GM21717 (cell line): ENCODE data around the gene CCDC152.
A peak's percentile ranks its signal among the peaks of the same experiment; 100 is the strongest.
"Not testable (repeated sequence)": the region's sequence is repeated elsewhere in the genome, so short reads cannot be mapped to it uniquely, and the experiment has no call there.

ENCODE experiments used
- ATAC-seq: cut with Tn5 transposase; IDR thresholded peaks from one replicate; pipeline ENCODE4 v1.9.1; 2021; ENCODE audit warnings: mild to moderate bottlenecking, moderate library complexity; ENCODE audit not compliant: unreplicated experiment

Gene CCDC152, protein sequence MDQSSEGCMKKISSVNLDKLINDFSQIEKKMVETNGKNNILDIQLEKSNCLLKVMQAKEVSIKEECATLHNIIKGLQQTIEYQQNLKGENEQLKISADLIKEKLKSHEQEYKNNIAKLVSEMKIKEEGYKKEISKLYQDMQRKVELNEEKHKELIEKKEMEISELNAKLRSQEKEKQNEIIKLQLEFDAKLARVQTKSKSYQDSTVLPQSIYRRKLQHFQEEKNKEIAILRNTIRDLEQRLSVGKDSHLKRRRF

DNA sequence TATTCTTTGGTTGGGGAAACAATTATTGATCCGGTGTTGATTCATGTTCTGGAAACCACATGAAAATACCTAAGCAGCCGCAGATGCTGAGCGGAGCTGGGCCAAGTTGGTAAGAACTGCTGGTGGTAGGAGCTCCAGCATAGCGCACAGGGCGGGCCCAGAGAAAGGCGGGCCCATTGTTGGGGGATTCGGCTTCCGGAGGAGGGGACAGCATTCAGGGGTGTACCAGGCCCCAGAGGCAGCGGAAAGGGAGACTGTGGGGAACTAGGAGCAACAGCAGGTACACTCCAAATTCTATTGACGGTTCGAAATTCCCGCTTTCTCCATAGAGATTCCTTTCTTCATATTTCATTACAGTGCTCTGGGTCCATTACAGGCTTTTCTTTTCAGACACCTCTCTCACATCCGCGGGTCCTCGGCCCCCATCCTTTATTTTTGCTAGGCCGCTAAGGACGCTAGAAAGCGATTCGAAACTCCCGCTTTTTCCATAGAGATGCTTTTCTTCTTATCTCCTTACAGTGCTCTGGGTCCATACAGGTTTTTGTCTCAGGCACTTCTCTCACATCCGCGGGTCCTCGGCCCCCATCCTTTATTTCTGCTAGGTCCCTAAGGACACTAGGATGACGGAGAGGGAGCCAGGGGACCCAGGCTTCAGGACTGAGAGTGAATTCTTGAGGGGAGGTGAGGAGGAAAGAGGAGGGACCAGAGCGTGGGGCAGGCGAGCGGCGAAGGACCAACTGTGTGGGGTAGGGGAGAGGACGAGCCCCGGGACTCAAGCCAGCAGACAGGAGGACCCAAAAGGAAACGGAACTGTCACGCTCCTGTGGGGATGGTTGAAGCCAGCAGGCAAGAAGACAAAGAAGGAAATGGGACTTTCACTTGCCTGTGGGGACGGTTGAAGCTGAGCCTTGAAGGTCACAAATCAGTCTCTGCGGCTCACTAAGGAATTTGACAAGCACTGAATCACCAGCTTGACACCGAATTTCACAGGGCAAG is at the start of gene CCDC152:
Gene CCDC152, plus strand, starts transcription at position 213 of the 996 bp plus-strand sequence. CDS start 2,304 bp downstream, outside the sequence.
- no peak for ATAC-seq

DNA sequence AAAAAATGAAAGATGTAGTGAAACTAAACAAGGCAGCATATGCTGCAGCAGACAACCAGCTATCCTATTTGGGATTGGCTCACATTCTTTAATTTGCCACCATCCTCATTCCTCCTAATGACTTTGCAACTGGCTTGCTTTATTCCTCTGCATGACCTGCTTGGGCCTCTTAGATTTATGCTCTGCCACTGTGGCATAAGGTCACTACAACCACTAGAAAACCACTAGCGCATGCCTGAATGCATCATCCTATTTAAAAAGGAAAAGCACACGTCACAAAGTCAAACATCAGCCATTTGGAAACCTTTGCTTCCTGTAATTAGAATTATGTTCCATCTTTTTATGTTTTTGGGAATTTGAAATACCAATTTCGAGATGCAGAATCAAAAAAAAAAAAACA is 40.8 kb upstream of the CCDC152 start:
- no peak for ATAC-seq

DNA sequence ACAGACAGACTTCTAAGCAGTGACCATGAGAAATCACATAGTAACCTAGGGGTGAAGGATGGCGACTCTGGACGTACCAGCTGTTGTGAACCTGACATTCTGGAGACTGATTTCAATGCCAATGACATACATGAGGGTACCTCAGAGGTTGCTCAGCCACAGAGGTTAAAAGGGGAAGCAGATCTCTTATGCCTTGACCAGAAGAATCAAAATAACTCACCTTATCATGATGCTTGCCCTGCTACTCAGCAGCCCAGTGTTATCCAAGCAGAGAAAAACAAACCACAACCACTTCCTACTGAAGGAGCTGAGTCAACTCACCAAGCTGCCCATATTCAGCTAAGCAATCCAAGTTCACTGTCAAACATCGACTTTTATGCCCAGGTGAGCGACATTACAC is 38.0 kb upstream of the CCDC152 start:
- peak; percentile 93 for ATAC-seq

DNA sequence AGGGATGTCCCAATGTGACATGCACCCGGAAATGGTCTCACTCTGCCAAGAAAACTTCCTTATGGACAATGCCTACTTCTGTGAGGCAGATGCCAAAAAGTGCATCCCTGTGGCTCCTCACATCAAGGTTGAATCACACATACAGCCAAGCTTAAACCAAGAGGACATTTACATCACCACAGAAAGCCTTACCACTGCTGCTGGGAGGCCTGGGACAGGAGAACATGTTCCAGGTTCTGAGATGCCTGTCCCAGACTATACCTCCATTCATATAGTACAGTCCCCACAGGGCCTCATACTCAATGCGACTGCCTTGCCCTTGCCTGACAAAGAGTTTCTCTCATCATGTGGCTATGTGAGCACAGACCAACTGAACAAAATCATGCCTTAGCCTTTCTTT is 37.6 kb upstream of the CCDC152 start:
- peak; percentile 9 for ATAC-seq

DNA sequence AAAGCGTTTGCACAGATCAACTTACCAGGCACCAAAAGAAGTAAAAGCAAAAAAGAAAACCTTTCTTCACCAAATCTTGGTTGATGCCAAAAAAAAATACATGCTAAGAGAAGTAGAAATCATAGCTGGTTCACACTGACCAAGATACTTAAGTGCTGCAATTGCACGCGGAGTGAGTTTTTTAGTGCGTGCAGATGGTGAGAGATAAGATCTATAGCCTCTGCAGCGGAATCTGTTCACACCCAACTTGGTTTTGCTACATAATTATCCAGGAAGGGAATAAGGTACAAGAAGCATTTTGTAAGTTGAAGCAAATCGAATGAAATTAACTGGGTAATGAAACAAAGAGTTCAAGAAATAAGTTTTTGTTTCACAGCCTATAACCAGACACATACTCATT is 36.4 kb upstream of the CCDC152 start:
- no peak for ATAC-seq

DNA sequence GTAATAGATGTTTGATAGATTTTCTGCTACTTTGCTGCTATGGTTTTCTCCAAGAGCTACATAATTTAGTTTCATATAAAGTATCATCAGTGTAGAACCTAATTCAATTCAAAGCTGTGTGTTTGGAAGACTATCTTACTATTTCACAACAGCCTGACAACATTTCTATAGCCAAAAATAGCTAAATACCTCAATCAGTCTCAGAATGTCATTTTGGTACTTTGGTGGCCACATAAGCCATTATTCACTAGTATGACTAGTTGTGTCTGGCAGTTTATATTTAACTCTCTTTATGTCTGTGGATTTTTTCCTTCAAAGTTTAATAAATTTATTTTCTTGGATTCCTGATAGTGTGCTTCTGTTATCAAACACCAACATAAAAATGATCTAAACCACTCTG is 35.1 kb upstream of the CCDC152 start:
- ATAC-seq = no peak

DNA sequence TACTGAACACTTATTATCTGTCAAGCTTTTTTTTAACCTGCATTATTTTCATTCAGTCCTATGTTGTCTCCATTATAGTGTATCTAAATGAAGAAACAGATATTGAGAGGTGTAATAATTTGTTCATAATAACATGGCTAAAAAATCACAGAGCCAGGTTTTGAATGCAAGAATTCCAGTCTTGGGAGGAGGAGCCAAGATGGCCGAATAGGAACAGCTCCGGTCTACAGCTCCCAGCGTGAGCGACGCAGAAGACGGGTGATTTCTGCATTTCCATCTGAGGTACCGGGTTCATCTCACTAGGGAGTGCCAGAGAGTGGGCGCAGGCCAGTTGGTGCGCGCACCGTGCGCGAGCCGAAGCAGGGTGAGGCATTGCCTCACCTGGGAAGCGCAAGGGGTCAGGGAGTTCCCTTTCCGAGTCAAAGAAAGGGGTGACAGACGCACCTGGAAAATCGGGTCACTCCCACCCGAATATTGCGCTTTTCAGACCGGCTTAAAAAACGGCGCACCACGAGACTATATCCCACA is 22.0 kb upstream of the CCDC152 start:
- ATAC-seq = not testable (repeated sequence)

DNA sequence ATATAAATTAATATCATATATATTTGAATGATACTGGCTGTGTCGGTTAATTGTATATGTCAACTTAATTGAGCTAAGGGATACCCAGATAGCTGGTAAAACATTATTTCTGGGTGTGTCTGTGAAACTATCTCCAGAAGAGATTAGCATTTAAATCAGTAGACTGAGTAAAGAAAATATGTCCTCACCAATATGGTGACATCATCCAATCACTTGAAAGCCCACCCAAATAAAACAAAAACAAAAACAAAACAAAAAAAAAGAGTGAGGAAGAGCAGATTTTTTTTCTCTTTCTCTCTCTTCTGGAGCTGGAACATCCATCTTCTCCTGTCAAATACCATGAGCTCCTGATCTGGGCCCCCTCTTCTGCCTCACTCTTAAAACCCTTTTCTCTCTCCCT is 15.7 kb upstream of the CCDC152 start:
- no peak for ATAC-seq

DNA sequence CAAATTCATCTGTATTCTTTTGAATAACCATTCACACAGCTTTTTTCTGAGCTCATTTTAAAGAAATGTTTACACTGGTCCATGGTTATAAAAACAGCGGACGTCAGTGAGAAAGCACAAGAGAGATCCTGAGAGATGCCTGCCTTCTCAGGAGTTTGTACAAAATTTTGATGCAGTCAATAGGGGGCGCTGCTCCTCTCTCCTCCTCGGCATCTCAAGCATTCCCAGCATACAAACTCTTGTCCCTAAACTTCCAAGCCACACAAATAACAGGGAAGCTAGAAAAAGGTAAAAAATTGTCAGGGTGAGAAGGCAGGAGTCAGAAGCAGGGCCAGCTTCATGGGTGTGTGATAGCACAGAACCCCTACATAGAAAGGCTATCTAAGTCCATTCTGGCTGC is 11.2 kb upstream of the CCDC152 start:
- ATAC-seq = no peak

DNA sequence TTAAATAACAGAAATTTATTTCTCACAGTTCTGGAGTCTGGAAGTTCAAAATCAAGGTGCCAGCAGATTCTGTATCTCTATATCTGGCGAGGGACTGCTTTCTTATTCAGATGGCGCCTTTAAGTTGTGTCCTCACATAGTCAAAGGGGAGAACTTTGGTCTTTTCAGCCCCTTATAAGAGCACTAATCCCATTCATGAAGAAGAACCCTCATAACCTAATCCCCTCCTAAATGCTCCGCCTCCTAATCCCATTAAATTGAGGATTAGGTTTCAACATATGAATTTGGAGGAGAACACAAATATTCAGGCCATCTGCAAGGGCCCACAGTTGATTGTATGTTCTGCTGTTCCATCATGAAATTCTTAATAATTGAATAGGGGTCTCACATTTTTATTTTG is 10.8 kb upstream of the CCDC152 start:
- no peak for ATAC-seq

DNA sequence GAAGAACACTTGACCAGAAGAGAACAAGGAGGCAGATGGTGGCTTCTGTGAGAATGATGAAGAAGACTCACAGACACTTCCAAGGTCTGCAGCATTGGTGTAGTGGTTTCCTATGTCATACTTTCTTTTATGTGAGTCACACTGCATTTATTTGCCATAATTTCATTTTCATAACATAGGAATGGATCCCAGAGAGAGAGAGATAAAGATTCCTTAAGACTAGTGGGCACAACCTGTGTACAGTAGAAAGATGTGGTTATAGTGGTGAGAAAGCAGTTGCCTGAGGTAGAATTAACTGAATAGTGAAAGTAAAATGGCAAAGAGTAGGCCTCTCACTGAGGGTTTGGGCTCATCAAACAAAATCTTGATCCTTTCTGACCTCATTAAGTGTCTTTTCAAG is 7.6 kb upstream of the CCDC152 start:
- no peak for ATAC-seq

DNA sequence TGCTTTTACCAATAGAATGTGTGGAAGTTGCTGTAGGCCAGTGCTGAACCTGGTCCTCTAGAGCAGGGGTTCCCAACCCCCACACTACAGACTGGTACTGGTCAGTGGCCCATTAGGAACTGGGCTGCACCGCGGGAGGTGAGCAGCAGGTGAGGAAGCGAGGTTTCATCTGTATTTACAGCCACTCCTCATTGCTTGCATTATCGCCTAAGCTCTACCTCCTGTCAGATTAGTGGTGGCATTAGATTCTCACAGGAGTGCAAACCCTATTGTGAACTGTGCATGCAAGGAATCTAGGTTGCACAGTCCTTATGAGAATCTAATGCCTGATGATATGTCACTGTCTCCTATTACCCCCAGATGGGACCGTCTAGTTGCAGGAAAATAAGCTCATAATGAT is 6.1 kb upstream of the CCDC152 start:
- no peak for ATAC-seq

DNA sequence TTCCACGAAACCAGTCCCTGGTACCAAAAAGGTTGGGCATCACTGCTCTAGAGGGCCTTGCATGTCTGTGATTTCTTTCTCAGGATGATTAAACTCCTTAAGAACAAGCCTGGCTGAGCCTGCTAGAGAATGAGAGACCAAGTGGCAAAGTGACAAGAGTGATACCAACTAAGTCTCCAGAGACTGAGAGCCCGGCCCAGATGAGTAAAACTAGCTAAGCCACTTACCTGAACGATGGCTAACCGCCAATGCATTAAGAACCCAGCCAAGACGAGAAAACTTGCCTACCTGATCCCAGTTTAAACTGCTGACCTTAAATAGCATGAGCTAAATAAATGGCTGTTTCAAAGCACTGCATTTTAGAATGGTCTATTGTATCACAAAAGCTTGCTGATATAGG is 5.6 kb upstream of the CCDC152 start:
- ATAC-seq = no peak

DNA sequence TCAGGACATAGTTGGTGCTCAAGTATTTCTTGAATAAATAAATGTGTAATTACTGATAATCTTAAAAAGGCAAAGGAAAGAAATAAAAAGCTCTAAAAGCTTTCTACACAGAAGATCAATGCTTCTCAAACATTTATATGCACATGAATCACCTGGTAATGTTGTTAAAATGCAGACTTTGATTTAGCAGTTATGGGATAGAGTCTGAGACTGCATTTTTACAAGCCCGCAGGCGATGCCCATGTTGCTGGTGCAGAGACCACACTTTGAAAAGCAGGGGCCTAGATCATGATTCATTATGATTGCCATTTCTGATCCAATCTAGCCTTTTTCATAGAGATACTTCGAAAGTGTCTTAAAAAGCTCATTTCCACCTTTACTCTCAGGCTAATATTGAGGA is 3.5 kb upstream of the CCDC152 start:
- ATAC-seq = no peak

DNA sequence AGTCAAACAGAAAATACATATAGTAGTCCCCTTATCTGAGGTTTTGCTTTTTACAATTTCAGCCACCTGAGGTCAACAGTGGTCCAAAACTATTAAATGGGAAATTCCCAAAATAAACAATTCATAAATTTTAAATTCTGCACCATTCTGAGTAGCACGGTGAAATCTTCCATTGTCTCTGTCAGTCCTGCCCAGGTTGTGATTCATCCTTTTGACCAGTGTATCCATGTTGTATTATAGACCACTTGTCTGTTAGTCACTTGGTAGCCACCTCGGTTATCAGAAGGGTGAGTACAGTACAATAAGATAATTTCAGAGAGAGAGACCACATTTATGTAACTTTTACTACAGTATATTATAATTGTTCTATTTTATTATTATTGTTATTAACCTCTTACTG is 2.8 kb downstream of the CCDC152 start:
- no peak for ATAC-seq

DNA sequence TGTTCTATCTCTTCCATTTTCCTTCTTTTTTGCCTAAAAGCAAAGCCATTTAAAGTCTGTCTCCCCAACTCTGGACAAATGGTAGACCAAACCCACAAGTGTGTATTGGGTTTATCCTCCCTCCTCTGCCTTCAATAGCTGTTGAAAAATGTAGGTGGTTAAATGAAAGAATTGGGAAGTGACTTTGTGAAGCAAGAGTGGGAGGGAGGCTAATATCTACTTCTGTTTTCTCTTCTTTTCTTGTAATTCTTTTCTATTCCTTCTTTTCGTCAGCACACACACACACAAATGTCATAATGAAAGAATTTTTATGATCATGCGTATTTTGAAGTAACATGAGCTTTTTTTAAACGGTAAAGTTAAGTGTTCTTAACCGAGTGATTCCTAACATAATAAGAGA is 3.8 kb downstream of the CCDC152 start:
- ATAC-seq = no peak

DNA sequence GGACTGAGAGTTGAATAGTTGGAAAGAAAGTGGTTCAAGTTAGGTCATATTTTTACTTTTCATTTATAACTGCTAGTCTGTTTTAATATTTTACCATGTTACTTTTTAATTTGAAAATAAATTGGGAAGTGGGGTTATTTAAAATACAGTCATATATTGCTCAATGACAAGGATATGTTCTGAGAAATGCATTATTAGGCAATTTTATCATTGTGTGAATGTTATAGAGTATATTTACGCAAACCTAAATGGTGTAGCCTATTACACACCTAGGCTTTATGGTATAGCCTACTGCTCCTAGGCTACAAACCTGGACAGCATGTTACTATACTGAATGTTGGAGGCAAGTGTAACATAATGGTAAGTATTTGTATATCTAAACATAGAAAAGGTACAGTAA is 5.2 kb downstream of the CCDC152 start:
- ATAC-seq = no peak

DNA sequence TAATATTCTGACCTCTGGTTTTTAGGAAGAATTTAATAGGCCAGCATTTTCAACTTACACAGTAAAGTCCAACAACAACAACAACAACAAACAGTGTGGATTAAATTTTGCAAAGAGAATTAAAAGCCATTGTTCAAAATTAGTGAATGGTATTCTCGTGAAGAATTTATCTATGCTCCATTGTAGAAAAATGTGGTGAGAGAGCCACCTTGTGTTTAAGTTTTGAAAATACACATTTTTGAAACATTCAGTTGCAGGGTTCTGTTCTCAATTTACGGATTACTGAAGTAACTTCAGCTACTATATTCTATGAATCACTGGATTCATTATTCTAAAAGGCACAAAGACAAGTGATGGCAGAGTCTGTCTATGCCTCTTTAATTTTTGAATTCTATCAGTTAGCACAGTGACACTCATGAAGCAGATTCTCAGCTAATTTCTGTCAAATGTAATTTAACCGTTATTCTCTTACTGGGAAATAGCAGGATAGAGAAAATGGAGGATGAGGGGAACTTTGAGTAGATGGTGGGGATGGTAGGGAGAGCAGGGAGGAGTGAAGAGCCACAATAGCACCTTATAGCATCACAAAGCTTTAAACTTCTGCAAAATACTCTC is 11.0 kb downstream of the CCDC152 start:
- ATAC-seq = no peak

DNA sequence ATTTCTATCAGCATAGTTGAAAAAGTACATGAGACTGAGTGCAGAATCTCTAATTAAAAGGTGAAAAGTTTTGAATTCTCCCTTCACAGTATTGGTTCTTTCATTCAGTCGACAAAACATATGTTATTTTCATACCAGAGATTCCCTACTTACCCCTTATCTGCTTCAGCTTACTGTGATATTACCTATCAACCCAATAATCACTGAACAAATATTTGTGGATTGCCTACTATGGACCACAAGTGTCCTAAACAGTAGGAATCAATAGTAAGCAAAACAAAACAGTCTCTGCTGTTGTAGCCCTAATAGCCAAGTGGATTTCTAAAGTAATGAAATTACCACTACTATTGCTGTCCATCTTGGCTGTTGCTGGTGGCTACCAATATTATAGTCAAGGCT is 11.5 kb downstream of the CCDC152 start:
- ATAC-seq = no peak

DNA sequence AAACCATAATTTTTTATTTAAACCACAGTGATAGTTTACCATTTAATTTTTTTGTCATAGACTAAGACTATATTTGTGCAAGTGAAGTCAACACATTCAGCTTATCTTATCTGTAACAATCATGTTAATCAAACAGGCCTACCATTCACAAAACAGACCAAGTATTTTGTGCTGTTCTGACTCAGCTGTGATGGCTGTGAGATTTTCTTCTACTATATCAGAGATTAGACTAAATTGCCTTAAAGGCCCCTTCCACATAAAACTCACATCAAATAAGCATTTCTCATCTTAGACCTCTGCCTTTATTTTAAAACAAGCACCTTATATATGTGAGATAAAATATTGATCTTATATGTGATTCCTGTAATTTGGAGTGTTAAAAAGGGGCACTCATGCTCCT is 13.4 kb downstream of the CCDC152 start:
- ATAC-seq = no peak

DNA sequence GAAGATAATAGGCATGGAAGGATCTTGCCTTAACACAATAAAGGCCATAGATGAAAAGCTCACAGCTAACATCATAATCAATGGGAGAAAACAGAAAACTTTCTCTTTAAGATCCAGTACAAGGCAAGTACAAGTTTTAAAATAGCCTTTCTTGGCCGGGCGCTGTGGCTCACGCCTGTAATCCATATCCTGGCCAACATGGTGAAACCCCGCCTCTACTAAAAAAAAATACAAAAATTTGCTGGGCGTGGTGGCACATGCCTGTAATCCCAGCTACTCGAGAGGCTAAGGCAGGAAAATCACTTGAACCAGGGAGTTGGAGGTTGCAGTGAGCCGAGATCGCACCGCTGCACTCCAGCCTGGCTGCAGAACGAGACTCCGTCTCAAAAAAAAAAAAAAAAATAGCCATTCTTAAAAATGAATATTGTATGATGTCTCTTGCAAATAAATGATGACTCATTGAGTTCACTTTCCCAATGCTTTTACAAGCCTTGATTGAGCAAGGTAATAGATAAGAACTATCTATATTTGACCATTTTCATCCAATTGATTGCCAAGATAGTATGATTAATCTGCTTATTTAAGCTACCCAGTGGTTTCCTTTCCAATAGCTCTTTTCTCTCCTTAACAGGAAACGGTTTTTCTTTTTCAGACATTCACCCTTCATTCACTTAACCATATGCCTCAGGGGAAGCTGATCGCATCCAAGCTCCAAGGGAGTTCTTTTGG is 15.8 kb downstream of the CCDC152 start:
- no peak for ATAC-seq
